Mesothelial cell of epicardium (in vitro differentiated cells): ENCODE results near the gene TEX26. TPM values are rescaled to one million over a fixed set of nuclear protein-coding genes. Genes with fewer than 3 reads are reported as not detected.

ENCODE experiments used
- DNase-seq, 2 experiments: peaks; one replicate each; pipeline ENCODE4 v3.0.0; 2021; ENCODE audit warnings: low spot score in 2 of 2; ENCODE audit not compliant: unreplicated experiment in 2 of 2
- H3K27ac Mint-ChIP-seq: 2 replicates; pipeline ENCODE4 v1.8.0; 2021; ENCODE audit warnings: mixed read lengths
- H3K27me3 Mint-ChIP-seq: 2 replicates; pipeline ENCODE4 v1.8.0; 2021; ENCODE audit warnings: low read depth, mixed read lengths
- H3K36me3 Mint-ChIP-seq: 2 replicates; pipeline ENCODE4 v1.8.0; 2021; ENCODE audit warnings: mixed read lengths
- H3K4me1 Mint-ChIP-seq: 2 replicates; pipeline ENCODE4 v1.8.0; 2021; ENCODE audit warnings: mixed read lengths
- H3K4me3 Mint-ChIP-seq: 2 replicates; pipeline ENCODE4 v1.8.0; 2021; ENCODE audit warnings: mild to moderate bottlenecking, moderate library complexity, mixed read lengths
- H3K9me3 Mint-ChIP-seq: 2 replicates; pipeline ENCODE4 v1.8.0; 2021; ENCODE audit warnings: mixed read lengths
- total RNA-seq: library from RNA; stranded (reverse); gene quantifications from 3 replicates; pipeline ENCODE4 v1.2.1, GENCODE V29; 2021
- TF ChIP-seq, protein P1 (sequence below): fragments of 200-600 bp; sonication (generic); IDR thresholded peaks from one replicate; pipeline ENCODE4 v1.5.0; 2021; ENCODE audit warnings: antibody characterized with exemption; ENCODE audit not compliant: unreplicated experiment

Gene TEX26
- total RNA-seq, 1 donor from 2014 or later: not detected

DNA sequence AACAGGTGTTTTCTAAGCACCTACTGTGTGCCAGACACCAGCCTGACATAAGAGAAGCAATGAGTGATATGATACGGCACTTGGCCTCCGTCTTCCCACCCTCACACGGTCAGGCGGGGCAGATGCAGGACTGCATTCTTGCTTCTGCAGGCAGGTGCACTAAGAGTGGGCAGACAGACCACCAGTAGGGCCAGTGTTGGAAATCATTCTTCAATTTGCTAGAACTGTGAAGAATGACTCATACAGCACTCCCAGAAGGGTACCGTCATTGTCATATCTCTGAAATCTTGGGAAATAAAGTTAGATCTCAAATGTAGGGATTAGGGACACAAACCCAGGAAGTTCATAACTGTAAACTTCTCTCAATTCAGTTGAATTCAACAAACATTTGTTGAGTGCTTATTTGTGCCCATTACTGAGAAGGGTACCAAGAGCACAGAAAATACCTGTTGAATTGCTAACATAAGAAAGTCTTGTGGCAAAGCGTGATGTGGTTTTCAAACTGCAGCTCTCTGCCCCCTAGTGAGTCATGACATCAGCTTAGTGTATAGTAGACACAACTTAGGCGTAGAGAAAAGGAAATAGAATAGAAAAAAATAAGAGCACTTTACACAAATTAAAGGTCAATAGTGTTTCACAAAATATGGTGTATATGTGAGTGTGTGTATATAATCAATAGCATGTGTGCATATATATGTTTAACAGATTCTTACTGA lies 76.1 kb downstream of the TEX26 start:
- H3K4me3 Mint-ChIP-seq: no peak overlapping the region
- no peaks in the 10 kb centered on the region for H3K36me3 Mint-ChIP-seq
- TF ChIP-seq, protein P1, sequence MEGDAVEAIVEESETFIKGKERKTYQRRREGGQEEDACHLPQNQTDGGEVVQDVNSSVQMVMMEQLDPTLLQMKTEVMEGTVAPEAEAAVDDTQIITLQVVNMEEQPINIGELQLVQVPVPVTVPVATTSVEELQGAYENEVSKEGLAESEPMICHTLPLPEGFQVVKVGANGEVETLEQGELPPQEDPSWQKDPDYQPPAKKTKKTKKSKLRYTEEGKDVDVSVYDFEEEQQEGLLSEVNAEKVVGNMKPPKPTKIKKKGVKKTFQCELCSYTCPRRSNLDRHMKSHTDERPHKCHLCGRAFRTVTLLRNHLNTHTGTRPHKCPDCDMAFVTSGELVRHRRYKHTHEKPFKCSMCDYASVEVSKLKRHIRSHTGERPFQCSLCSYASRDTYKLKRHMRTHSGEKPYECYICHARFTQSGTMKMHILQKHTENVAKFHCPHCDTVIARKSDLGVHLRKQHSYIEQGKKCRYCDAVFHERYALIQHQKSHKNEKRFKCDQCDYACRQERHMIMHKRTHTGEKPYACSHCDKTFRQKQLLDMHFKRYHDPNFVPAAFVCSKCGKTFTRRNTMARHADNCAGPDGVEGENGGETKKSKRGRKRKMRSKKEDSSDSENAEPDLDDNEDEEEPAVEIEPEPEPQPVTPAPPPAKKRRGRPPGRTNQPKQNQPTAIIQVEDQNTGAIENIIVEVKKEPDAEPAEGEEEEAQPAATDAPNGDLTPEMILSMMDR: no peak
- peaks cover 22% of the 10 kb centered on the region for H3K4me1 Mint-ChIP-seq
- H3K27me3 Mint-ChIP-seq: no peaks in the 10 kb centered on the region
- no peaks in the 10 kb centered on the region for H3K9me3 Mint-ChIP-seq
- DNase-seq: no peak
- no peak overlapping the region for H3K27ac Mint-ChIP-seq

DNA sequence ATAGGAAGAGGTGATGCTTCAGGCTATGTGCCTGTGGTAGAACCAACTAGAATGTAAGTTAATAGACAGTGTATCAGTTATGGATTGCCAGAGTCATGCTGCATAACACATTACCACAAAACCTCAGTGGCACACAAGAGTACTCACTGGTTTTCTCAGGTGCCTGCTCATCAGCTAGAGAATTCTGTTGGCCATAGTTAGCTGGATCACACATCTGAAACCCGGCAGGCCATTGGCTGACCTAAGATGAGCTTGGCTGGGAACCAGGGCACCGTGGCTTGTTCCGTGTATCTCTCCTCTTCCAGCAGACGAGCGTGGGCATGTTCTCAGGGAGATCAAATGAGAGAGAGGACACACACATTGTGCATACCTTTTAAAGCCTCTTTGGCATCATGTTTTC lies 76.7 kb downstream of the TEX26 start:
- TF ChIP-seq, protein P1: no peak
- Mint-ChIP-seq H3K9me3 (no peaks in the 10 kb centered on the region), H3K36me3 (no peaks in the 10 kb centered on the region), H3K4me1 (peaks cover 28% of the 10 kb centered on the region), H3K4me3 (no peak overlapping the region), H3K27ac (no peak overlapping the region), H3K27me3 (no peaks in the 10 kb centered on the region)
- no peak for DNase-seq

DNA sequence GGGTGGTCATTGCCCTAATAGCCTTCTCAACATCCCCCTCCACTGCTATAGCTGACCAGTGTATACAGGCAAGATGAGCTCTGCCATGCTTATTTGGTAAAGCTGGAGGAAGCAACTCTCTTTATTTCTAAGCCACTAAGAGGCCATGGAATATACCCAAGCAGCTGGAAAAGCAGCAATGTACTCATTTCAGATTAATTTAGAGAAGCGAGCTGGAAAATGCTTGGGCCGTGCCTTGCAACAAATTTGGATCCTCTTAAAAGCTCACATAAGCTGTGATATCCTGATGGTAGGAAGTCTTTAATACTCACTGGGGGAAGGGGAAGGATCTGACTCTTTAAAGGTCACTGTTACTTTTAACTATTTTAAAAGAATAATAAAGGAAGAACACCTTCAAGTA lies 77.8 kb downstream of the TEX26 start:
- Mint-ChIP-seq H3K9me3 (no peaks in the 10 kb centered on the region), H3K27me3 (no peaks in the 10 kb centered on the region), H3K4me1 (peaks cover 37% of the 10 kb centered on the region), H3K4me3 (no peak overlapping the region), H3K27ac (no peak overlapping the region), H3K36me3 (no peaks in the 10 kb centered on the region)
- DNase-seq: no peak
- TF ChIP-seq, protein P1: no peak

DNA sequence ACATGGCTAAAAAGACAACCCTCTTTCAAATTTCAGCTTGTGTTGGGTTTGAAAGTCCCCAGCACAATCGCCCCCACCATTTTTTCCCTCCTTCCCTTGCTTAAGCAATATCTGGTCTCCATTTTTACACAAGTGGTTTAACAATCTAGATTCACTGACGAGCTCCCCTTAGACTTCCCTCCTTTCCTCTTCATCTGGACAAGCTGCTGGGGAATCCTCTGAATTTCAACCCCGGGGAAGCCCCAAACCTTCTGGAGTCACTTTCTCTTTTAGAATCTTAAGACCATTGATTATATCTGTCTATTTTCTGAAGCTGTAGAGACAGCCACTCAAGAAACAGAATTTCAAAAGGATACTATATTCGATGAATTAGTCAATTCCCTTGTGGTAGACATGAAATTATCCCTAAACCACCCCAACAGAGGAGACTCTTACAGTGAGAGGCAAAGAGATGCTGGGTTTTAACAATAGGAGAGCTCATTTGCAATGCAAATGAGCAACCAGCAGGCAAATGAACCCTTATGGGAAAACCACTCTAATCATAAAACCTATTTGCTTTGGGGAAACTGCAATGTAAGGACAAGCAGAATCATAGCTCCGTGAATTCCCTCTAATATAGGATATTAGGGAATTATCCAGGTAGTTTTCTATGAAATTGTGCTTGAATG lies 78.9 kb downstream of the TEX26 start:
- Mint-ChIP-seq H3K9me3 (no peaks in the 10 kb centered on the region), H3K4me1 (peaks cover 39% of the 10 kb centered on the region), H3K27ac (peak overlapping the region; percentile 39), H3K4me3 (no peak overlapping the region), H3K36me3 (no peaks in the 10 kb centered on the region), H3K27me3 (no peaks in the 10 kb centered on the region)
- no peak for DNase-seq
- TF ChIP-seq, protein P1: no peak

DNA sequence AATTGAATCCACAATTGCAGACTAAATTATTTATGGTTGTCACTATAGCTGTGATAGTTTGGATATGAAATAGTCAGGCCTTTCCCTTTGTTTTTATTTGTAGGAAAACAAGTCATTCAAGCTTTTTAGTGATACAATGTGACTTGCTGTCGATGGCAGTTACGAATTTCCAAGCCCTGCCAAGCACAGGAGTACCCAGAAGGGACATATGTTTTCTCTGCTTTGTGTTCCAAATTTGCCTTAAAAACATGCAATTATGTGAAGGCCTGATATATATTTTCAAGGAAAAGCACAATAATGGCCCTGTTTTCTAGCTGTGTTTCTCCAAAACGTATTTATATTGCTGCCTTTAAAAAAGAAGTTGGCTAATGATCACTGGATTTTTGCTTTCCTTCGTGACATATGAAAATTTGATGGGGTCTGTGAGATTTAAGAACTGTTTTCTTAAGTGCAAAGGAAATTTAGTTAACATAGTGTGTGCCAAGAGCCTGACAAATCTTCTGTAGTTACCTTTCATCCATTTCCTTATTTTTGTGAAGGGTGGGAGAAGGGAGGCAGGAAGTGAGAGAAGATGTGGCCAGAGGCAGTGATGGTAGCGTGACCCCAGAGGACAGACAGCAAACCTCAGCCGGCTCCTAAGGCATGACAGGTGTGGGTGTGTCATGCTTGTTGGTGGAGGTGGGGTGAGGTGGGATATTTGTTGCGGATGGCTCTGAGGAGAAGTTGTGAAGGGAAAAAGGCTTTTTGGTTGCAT lies 79.6 kb downstream of the TEX26 start:
- Mint-ChIP-seq H3K27ac (peak overlapping the region; percentile 63), H3K9me3 (peaks cover 3% of the 10 kb centered on the region), H3K36me3 (no peaks in the 10 kb centered on the region), H3K4me1 (peaks cover 39% of the 10 kb centered on the region), H3K27me3 (no peaks in the 10 kb centered on the region), H3K4me3 (no peak overlapping the region)
- TF ChIP-seq, protein P1: no peak
- DNase-seq: no peak
